Activated T-cell treated with anti-CD3 and anti-CD28 coated beads, Interleukin-2, amount 50 U/mL, for 4 hours (primary cell): ENCODE measurements around the gene ACAP2. TPM values are rescaled to one million over a fixed set of nuclear protein-coding genes. Genes with fewer than 3 reads are reported as not detected.

Experiments used
- ATAC-seq, 2 donors: fragments of 200-7000 bp; cut with Tn5 transposase; one replicate each; pipeline ENCODE4 v1.10.0; 2021
- DNase-seq: peaks from one replicate; pipeline ENCODE4 v3.0.0-alpha.2; 2020
- H3K27me3 Mint-ChIP-seq: one replicate; pipeline ENCODE4 v1.8.0; 2021; ENCODE audit warnings: low read depth, mixed read lengths
- H3K36me3 Mint-ChIP-seq: one replicate; pipeline ENCODE4 v1.8.0; 2022; ENCODE audit warnings: mixed read lengths; ENCODE audit not compliant: insufficient read depth
- H3K4me1 Mint-ChIP-seq: one replicate; pipeline ENCODE4 v1.8.0; 2021; ENCODE audit warnings: low read depth, mixed read lengths
- H3K4me3 Mint-ChIP-seq: one replicate; pipeline ENCODE4 v1.8.0; 2021; ENCODE audit warnings: mild to moderate bottlenecking, moderate library complexity, mixed read lengths
- H3K9me3 Mint-ChIP-seq: one replicate; pipeline ENCODE4 v1.8.0; 2021; ENCODE audit warnings: mixed read lengths
- total RNA-seq, 3 donors: library from RNA; stranded (reverse); gene quantifications; one replicate each; pipeline ENCODE4 v1.2.1, GENCODE V29; 2021

The ACAP2 gene
- total RNA-seq, 3 donors from 2014 or later = 30.0 to 34.2 (median 31.0) TPM

DNA sequence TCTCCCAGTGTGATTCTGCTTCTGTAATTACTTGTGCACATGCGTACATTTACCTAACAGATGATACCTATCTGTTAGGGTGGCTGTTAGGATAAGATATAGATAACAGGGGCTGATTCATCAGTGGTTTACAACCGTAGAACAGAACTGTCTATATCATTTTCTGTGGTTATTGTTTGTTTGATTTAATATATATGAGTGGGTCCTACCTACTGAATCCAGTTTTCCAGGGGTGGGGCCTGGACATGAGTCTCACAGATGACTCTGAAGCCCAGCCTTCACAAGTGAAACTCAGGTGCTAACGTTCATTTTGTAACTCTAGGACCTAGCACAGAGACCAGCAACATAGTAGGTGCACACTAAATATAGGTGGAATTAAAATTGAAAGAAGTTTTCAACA is 10.4 kb upstream of the ACAP2 start:
- DNase-seq = no peak
- ATAC-seq = peak; percentile 46 to 69
- H3K9me3 Mint-ChIP-seq = peaks cover 4% of the 10 kb centered on the region
- H3K4me1 Mint-ChIP-seq = peaks cover 3% of the 10 kb centered on the region
- H3K4me3 Mint-ChIP-seq = no peak overlapping the region
- H3K27me3 Mint-ChIP-seq = no peaks in the 10 kb centered on the region
- H3K36me3 Mint-ChIP-seq = no peaks in the 10 kb centered on the region

DNA sequence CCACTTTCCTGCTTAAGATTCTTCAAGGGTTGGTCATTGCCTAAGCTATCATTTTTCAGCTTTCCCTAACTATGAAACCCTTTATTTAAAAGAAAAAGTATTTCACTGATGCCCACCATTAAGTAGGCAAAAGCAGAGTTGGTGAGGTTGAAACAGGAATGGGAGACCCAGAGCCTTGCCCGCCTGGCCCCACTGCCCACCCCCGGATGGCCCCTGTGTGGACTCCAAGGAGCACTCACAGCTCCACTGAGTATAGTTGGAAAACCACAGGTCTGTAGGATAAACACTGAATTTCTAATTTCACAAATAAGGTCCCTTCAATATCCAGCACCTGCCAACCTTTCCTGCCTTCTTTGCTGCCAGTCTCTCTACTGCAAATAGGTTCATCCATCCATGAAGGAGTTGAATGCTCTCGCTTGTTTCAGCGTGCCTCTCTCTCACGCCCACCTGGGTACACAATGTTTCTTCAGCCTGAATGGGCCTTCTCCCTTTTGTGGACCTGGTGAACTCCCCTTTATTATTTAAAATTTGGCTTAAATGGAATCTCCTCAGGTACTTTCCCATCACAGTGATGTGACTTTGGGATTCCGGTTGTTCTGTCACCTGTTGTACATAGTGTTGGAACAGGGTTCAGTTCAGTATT is 8.7 kb upstream of the ACAP2 start:
- Mint-ChIP-seq H3K4me1 (no peaks in the 10 kb centered on the region), H3K9me3 (peaks cover 4% of the 10 kb centered on the region), H3K4me3 (no peak overlapping the region), H3K36me3 (no peaks in the 10 kb centered on the region), H3K27me3 (no peaks in the 10 kb centered on the region)
- ATAC-seq (no peak), DNase-seq (no peak)

DNA sequence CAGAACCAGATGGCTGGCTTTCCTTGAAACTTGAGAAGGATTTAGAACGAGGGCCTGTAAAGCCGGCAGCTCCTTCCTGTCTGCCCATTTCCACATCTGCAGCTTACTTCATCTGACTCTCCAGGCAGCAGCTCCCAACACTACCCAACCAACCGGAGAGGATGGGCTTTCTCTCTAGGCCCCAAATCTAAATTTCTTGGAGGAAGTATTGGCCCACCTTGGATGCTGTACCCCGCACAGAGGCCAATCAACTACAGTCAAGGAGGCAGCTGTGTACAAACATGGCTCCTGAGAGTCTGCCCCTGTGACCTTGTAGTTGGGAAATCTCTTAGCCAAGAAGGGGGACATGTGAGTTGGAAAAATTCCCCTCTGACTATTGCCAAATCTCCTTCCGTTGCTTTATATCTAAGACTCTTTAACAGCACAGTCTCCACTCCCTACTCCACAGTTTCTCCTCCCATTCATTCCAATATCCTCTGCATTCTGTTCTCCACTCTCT is 8.0 kb upstream of the ACAP2 start:
- H3K27me3 Mint-ChIP-seq = no peaks in the 10 kb centered on the region
- no peaks in the 10 kb centered on the region for H3K36me3 Mint-ChIP-seq
- no peak overlapping the region for H3K4me3 Mint-ChIP-seq
- DNase-seq (no peak), ATAC-seq (no peak)
- H3K4me1 Mint-ChIP-seq = peaks cover 6% of the 10 kb centered on the region
- peaks cover 4% of the 10 kb centered on the region for H3K9me3 Mint-ChIP-seq

DNA sequence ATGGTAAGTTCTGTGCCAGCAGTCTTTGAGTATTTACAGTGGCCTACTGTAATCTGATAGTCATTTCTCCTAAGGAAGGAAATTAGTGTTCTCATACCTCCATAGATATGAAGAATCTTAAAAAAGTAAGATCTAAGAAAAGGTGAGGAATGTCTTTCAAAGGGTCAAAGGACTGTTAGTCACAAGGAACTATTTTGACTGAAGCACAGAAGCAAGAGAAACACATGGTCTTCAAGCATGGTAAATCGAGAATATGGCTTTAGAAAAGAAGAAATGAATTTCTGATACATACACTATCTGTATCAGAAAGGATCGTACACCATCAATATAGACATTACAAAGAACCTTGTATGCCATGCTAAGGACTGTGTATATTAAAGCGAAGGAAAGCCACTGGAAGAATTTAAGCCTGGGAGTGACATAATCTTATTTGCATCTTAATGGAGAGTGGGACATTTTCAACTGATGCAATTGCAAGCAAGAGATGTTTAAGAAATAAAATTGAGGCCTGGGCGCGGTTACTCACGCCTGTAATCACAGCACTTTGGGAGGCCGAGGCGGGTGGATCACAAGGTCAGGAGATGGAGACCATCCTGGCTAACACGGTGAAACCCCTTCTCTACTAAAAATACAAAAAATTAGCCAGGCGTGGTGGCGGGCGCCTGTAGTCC is 5.5 kb upstream of the ACAP2 start:
- no peaks in the 10 kb centered on the region for H3K36me3 Mint-ChIP-seq
- H3K4me3 Mint-ChIP-seq = no peak overlapping the region
- ATAC-seq = no peak
- H3K4me1 Mint-ChIP-seq = peaks cover 17% of the 10 kb centered on the region
- H3K27me3 Mint-ChIP-seq = no peaks in the 10 kb centered on the region
- no peaks in the 10 kb centered on the region for H3K9me3 Mint-ChIP-seq
- DNase-seq = no peak

DNA sequence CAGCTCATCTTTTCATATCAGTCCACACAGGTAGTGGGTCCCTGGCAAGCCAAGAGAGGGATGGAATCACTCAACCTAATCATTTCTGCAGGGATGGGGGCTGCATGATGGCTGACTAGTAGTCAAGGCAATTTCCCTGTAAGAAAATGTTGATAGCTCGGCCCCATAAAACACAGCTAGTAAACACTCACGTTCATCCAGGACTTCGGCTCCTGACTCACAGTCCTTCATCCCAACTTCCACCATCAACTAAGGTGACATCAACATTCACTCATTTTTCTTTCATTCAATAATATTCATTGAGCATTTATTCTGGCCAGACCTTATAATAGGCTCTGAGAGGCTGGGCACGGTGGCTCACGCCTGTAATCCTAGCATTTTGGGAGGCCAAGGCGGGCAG is 4.4 kb upstream of the ACAP2 start:
- DNase-seq (no peak), ATAC-seq (no peak)
- H3K4me1 Mint-ChIP-seq = peaks cover 19% of the 10 kb centered on the region
- no peaks in the 10 kb centered on the region for H3K9me3 Mint-ChIP-seq
- no peak overlapping the region for H3K4me3 Mint-ChIP-seq
- H3K27me3 Mint-ChIP-seq = no peaks in the 10 kb centered on the region
- H3K36me3 Mint-ChIP-seq = no peaks in the 10 kb centered on the region

DNA sequence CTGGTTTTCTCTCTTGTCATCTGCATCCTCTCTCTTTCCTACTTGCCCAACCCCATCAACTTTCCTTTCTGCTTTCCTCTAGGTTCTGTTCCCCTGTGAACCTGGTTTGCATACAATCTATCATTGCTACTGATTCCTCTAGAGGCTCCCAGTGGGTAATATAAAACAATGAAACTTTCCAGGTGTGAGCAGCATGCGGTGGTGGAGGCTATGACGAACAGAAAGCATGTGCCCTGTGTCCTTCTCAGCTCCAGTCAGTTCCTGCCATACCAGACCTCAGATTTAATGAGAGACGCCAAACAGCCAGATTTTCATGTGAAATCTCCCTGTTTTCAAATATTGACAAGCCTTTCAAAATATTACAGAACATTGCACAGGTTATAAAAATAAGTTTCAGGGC is 3.5 kb upstream of the ACAP2 start:
- H3K4me1 Mint-ChIP-seq = peaks cover 23% of the 10 kb centered on the region
- H3K9me3 Mint-ChIP-seq = no peaks in the 10 kb centered on the region
- no peaks in the 10 kb centered on the region for H3K36me3 Mint-ChIP-seq
- ATAC-seq = no peak
- H3K27me3 Mint-ChIP-seq = no peaks in the 10 kb centered on the region
- no peak for DNase-seq
- H3K4me3 Mint-ChIP-seq = no peak overlapping the region

DNA sequence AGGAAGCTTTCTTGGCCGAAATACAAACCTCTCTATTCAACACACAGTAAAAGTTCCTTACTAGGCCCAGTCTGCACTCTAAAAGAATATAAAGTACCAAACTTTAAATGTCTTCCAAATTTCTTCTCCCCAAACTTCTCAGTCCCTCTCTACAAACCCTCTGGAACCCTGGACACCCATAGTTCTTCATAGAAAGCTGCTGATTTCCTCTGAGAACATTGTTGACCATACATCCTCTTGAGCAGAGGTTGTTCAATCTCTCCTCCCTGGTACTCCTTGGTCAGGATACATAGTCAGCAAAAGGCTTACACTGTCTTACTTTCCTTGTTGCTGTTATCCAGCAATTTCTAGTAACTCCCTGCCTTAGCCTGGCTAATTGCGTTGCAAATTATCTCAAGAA is 3.1 kb upstream of the ACAP2 start:
- H3K4me3 Mint-ChIP-seq = no peak overlapping the region
- no peaks in the 10 kb centered on the region for H3K27me3 Mint-ChIP-seq
- H3K4me1 Mint-ChIP-seq = peaks cover 28% of the 10 kb centered on the region
- no peaks in the 10 kb centered on the region for H3K9me3 Mint-ChIP-seq
- DNase-seq (no peak), ATAC-seq (no peak)
- no peaks in the 10 kb centered on the region for H3K36me3 Mint-ChIP-seq

DNA sequence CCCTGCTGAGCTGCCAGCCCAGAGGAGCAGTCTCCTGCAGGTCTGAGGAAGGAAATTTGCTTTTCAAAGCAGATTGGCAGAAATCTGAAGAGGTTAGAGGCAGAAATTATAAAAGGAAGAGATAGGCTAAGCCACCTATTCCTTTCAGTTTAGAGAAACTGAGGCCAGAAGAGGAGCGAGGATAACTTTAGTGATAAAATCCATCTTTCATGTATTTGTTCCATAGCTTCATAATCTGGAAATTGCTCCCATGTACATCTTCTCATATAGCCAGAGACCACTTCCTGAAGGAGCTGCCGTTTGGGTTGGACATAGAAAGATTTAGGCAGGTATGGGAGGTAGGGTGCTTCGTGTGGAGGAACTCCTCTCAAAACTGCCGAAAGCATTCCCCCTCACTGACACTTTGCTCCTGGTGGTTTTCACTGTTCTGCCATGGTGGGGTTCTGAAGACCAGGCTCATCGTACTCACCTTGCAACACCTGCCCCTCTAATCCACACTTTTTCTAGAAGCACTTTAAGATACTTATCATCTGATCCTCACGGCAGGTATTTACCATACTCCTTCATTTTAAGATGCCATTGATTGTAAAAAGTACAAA is 670 bp upstream of the ACAP2 start:
- no peaks in the 10 kb centered on the region for H3K9me3 Mint-ChIP-seq
- no peaks in the 10 kb centered on the region for H3K36me3 Mint-ChIP-seq
- no peak for DNase-seq
- peaks cover 43% of the 10 kb centered on the region for H3K4me1 Mint-ChIP-seq
- H3K27me3 Mint-ChIP-seq = no peaks in the 10 kb centered on the region
- peak overlapping the region; percentile 93 for H3K4me3 Mint-ChIP-seq
- no peak for ATAC-seq

DNA sequence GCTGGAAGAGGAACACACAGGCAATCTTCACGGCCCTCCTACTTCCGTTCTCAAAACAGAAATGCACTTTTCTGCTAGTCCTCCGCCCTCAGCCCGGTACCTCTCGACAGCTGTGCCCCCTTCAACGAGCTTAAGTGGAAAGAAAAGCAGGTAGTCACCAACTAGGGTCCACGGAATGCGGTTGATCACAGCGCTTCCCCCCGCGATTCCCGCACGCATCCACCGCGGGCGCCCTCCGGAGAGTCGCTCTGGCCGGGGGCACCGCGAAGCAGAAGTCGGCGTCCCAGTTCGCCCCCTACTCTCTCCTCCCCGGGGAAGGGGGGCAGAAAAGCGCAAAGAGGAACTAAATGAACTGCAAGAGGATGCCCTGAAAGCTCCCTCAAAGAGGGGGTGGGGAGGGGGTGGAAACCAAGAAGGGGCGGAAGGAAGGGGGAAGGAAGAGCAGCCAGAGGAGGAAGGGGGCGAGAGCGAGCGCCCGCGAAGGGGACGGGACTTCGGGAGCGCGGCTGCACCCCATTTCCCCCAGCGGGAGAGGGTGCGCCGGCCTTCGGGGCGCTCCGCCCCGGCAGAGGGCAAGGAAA is 738 bp downstream of the ACAP2 start:
- Mint-ChIP-seq H3K4me3 (peak overlapping the region; percentile 93), H3K36me3 (no peaks in the 10 kb centered on the region), H3K27me3 (no peaks in the 10 kb centered on the region), H3K9me3 (no peaks in the 10 kb centered on the region), H3K4me1 (peaks cover 49% of the 10 kb centered on the region)
- peak; percentile 7 to 17 for ATAC-seq
- peak; percentile 28 for DNase-seq

DNA sequence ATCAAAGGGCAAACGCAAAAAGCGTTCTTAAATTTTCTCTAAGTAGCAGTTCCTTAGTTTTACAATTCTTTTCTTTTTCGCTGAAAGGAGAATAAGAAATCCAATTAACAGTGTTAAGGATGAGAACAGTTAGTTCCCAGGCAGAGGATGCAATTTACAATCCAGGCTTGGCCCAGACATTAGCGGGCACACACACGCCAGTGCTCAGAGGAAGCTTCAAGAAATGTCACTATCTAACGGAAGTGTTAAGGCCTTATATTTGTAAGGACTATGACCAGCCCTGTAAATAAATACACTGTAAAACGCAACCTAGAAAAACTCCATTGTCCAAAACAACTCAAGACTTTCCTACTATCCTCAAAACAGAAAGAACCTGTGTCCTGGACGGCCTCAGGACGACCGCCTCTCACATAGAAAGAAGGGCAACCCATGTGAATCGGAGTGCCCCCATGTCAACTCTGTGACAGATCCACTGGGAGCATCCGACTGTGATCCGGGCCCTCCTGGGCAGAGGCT is 1.3 kb downstream of the ACAP2 start:
- Mint-ChIP-seq H3K4me3 (peak overlapping the region; percentile 93), H3K27me3 (no peaks in the 10 kb centered on the region), H3K4me1 (peaks cover 51% of the 10 kb centered on the region), H3K9me3 (no peaks in the 10 kb centered on the region), H3K36me3 (no peaks in the 10 kb centered on the region)
- ATAC-seq (no peak), DNase-seq (no peak)

DNA sequence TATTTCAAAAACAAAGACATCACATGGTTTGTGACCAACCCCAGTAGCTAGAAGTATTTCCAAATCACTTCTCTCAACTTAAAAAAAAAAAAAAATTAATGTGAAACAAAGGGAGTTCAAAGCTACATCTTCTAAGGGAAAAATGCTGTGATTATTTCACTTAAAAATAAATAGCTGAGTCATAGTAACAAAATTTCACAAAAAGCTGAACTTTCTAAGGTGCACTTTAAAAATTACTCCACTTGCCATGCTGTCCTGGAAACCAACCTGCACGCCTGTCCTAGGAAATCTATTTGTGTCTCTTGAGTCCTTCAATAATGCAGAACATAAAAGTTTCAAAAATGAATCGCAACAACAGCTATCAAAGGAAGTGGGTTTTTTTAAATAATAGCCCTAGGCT is 1.8 kb downstream of the ACAP2 start:
- DNase-seq = no peak
- Mint-ChIP-seq H3K9me3 (no peaks in the 10 kb centered on the region), H3K4me3 (peak overlapping the region; percentile 93), H3K36me3 (peaks cover 1% of the 10 kb centered on the region), H3K4me1 (peaks cover 48% of the 10 kb centered on the region), H3K27me3 (no peaks in the 10 kb centered on the region)
- no peak for ATAC-seq

DNA sequence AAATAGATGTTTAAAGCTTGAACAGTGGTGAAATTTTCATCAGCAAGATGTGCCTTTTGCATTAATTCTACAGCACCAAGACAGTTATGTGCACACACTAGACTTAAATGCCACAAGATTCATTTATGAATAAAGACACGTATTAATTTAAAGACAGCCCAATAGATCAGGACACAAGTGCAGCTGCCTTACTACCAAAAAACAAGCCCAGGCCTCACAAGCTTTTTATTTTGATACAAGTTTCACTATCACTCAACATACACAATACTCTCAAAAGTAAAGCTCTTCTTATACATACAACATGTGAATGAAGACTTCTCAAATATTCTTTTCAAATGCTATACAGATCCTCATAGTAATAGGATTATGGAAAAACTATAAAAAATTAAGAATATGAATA is 2.4 kb downstream of the ACAP2 start:
- Mint-ChIP-seq H3K36me3 (peaks cover 1% of the 10 kb centered on the region), H3K9me3 (no peaks in the 10 kb centered on the region), H3K4me3 (peak overlapping the region; percentile 63), H3K27me3 (no peaks in the 10 kb centered on the region), H3K4me1 (peaks cover 46% of the 10 kb centered on the region)
- ATAC-seq = no peak
- no peak for DNase-seq

DNA sequence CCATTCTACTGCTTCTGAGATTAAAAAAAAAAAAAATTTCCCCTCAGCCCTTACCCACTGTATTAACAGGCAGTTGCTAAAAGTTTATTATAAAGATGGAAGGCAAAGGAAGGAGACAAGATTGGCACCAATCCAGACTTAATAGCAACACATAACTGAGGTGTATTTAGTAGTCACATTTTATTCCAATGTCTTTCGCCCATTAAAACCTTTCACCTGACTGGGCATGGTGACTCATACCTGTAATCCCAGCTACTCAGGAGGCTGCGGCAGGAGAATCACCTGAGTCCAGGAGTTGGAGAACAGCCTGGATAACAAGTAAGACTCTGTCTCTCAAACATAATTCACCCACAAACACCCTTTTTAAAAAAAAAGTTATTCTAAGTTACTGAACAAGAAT is 4.4 kb downstream of the ACAP2 start:
- Mint-ChIP-seq H3K4me1 (peaks cover 48% of the 10 kb centered on the region), H3K27me3 (no peaks in the 10 kb centered on the region), H3K36me3 (peaks cover 1% of the 10 kb centered on the region), H3K4me3 (no peak overlapping the region), H3K9me3 (no peaks in the 10 kb centered on the region)
- DNase-seq (no peak), ATAC-seq (no peak)

DNA sequence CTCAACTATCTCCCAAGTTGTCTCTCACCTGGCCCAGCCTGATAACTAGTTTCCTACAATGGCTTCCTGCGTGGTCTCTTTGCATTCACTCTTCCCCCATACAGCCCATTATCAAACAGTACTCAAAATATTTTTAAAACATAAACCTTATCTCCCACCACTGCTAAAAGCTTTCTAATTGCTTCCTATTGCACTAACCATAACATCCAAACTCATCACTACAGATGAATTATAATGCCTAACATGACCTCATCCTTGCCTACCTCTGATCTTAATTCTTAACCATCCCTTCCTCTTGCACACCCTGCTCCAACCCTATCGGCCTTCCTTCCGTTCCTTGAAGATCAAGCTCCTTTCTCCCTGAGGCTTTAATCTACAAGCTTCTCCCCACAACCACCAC is 17.0 kb downstream of the ACAP2 start:
- Mint-ChIP-seq H3K4me1 (peaks cover 56% of the 10 kb centered on the region), H3K27me3 (no peaks in the 10 kb centered on the region), H3K4me3 (no peak overlapping the region), H3K36me3 (peaks cover 3% of the 10 kb centered on the region), H3K9me3 (no peaks in the 10 kb centered on the region)
- ATAC-seq = no peak
- DNase-seq = no peak
